ENCODE measurements around the gene DAPK2.
A peak's percentile ranks its signal among the peaks of the same experiment; 100 is the strongest.
"Not testable (repeated sequence)": the region's sequence is repeated elsewhere in the genome, so short reads cannot be mapped to it uniquely, and the experiment has no call there.

The DAPK2 gene

DNA sequence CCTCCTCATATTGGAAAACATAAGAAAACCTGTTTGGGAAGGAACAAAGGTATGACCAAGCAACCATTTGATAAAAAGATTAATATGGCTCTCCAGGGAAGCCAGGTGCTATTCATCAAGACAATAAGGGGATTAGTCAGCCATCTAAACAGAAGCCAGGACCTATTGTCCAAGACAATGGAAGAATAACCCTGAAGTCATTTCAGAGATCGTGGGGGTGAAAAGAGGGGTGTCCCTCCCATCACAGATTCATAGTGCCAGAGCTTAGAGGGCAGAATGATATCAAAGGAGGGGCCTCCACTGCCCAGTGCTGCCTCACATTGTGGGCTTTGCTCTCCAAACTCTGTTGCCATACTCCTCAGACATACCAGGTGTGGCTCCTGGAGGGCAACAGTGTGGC is 73.5 kb downstream of the DAPK2 start:
- DNase-seq (ENCODE audit: low read depth) = no peak

DNA sequence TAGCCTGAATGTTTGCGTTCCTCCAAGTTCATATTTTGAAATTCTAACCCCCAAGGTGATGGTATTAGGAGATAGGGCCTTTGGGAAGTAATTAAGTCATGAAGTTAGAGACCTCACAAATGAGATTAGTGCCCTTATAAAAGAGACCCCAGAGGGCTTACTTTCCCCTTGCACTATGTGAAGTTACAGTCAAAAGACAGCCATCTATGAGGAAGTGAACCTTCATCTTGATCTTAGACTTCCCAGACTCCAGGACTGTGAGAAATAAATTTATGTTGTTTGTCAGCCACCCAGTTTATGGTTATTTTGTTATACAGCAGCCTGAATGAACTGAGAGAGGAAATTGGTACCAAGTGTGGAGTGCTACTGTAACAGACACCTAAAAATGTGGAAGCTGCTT is 74.4 kb downstream of the DAPK2 start:
- no peak for DNase-seq (ENCODE audit: low read depth)

DNA sequence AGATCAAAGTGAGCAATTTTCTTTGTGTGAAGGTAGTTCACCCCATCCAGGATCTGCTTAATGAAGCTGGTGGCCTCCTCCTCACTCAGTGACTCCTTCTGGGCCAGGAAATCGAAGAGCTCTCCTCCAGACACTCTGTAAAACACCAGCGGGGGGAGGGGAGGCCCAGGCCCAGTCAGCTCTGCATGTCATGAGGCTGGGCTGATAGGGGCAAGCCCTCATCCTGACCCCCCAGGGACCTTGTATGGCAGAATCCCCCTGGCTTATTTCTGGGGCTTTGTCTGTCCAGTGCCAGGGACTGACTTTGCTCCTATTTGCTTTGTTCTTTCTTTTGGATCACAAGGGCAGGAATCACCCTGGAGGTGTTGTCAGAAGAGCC is 74.9 kb downstream of the DAPK2 start:
- no peak for DNase-seq (ENCODE audit: low read depth)

DNA sequence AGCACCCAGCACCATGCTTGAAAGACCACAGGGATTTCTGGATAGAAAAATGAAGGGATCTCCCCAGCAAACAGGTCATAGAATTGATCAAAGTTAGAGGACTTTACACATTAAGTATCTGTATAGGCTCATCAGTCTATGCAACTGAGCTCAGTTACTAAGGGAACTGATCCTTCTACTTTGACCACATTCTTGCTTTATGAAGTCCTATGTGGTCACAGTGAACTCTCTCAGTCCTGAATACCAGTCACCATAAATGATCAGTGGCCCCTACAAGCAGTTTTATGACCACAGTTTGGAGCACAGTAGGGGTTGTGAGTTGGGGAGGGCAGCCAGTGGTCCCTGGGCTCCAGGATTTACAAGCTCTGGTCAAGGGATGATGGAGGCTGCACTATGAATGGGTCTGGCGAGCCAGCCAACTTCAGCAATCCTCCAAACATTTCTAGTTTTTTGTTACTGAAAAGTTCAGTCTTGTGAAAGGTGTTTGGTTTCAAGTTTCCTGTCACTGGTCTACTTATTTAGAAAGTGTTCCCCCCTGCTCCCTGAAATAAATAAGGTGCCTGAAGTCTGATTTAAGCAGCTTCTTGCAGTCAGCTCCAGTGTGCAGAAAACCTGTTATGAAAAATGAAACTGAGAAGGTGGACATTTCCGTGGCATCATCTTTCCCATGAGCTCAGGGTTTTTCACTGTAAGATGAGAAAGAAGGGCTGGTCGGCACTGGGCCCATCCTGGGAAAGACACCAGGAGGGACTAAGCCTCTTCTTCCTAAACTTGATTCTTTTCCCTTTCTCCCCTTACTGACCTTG is 75.5 kb downstream of the DAPK2 start:
- DNase-seq (ENCODE audit: low read depth) = no peak

DNA sequence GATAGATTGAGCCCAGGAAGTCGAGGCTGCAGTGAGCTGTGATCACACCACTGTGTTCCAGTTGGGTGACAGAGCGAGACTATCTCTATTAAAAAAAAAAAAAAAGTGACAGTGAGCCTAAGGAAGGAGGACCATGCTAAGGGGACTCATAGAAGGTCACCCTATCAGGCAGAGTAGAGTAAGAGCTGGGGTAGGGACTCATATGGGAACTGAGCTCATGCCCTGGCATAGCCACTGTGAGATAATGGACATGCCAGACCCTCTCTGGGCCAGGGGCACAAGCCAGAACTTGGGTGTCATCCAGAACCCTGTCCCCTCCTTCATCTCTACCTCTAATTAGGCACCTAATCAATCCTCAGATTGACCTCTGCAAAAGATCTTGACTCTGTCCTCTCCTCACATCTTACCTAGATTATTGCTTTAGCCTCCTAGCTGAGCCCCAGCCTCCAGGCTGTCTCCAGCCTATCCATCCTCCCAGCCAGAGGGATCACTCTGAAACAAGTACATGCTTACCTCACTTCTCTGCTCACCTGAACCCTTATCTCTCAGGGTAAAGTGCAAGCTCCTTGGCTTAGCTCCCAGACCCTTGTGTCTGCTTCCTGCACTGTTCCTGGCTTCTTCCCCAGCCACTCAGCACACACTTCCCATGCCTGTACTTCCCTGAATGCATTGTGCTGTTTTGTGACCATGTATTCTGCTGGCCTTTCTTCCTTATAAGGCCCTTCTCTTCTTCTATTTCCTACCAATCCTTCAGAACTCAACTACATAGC is 76.4 kb downstream of the DAPK2 start:
- no peak for DNase-seq (ENCODE audit: low read depth)

- DNase-seq (ENCODE audit: low read depth) = no peak
Observed at GRCh38 chr15:63968700-63969099, 77.6 kb downstream of the DAPK2 start.

DNA sequence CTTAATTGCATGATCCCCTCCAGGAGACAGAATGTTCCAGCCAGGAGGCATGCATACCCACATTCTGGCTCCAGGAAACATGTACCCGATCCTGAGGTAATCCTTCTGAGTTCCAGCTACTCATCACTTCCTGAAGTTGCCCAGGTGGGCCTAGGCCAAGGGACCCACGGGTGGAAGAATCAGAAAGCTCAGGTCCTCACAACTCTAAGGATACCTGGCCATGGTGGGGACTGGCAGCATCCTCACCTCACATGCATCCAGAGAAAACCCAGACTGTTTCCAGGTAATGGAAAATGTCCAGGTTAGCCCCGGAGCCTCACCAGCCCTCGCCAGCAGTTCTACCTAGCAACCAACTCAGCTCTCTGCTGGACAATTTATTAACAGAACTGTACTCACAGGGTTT is 78.2 kb downstream of the DAPK2 start:
- DNase-seq (ENCODE audit: low read depth) = no peak

DNA sequence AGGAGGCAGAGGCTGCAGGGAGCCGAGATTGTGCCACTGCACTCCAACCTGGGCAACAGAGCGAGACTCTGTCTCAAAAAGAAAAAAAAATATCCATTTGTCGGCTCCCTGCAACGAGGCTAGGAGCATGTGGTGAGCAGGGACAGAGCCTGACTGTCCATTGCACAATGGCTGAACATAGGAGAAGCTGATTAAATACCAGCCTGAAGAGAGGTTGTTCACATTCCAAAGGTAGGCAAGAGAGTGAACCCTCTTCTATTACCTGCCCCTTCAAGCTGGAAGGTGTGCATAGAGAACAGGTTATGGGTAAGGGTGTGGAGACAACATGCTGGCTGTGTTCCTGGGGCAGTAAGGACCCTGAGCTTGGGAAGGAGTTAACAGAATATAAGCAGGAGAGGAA is 78.7 kb downstream of the DAPK2 start:
- no peak for DNase-seq (ENCODE audit: low read depth)

DNA sequence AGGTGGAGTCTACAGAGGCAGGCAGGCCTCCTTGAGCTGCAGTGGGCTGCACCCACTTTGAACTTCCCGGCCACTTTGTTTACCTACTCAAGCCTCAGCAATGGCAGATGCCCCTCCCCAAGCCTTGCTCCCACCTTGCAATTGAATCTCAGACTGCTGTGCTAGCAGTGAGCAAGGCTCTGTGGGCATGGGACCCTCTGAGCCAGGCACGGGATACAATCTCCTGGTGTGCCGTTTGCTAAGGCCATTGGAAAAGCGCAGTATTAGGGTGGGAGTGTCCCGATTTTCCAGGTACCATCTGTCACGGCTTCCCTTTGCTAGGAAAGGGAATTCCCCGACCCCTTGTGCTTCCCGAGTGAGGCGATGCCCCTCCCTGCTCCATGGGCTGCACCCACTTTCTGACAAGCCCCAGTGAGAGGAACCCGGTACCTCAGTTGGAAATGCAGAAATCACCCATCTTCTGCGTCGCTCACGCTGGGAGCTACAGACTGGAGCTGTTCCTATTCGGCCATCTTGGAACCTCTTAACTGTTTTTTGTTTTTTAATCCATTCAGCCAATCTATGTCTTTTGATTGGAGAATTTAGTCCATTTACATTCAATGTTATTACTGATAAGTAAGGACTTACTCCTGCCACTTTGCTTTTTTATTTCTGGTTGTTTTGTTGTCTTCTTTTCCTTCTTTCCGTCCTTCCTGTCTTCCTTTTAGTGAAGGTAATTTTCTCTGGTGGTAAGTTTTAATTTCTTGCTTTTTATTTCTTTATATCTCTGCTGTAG is 83.2 kb downstream of the DAPK2 start:
- DNase-seq (ENCODE audit: low read depth) = not testable (repeated sequence)

DNA sequence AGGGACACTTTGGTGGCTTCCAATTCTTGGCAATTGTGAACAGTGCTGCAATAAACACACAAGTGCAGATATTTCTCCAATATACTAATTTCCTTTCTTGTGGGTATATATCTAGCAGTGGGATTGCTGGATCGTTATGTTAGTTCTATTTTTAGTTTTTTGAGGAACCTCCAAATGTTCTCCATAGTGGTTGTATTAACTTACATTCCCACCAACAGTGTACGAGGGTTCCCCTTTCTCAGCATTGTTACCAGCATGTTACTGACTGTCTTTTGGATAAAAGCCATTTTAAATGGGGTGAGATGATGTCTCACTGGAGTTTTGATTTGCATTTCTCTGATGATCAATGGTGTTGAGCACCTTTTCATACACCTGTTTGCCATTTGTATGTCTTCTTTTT is 92.8 kb downstream of the DAPK2 start:
- DNase-seq (ENCODE audit: low read depth) = no peak

GRCh38 chr15:63950911-63951481 is 95.3 kb downstream of the DAPK2 start:
- peak; percentile 80 for DNase-seq (ENCODE audit: low read depth)

- DNase-seq (ENCODE audit: low read depth) = no peak
Observed at GRCh38 chr15:63948971-63949370, 97.3 kb downstream of the DAPK2 start.

DNA sequence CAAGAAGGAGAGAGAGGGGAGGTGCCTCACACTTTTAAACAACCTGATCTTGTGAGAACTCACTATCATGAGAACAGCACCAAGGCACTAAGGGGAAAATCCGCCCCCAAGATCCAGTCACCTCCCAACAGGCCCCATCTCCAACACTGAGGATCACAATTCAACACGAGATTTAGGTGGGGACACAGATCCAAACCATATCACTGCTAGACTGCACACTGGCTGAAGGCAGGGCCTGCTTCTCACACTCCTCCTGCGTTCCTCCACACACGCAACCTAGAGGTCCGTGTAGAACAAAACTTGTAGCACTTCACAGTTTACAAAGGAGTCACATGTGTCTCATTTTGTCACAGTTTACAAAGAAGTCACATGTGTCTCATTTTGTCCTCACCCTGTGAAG is 97.8 kb downstream of the DAPK2 start:
- no peak for DNase-seq (ENCODE audit: low read depth)

- DNase-seq (ENCODE audit: low read depth) = no peak
Observed at GRCh38 chr15:63947228-63947627, 99.1 kb downstream of the DAPK2 start.

- DNase-seq (ENCODE audit: low read depth) = no peak
Observed at GRCh38 chr15:63946524-63947065, 99.7 kb downstream of the DAPK2 start.

- DNase-seq (ENCODE audit: low read depth) = no peak
Observed at GRCh38 chr15:63945838-63946298, 100.4 kb downstream of the DAPK2 start.

- no peak for DNase-seq (ENCODE audit: low read depth)
Observed at GRCh38 chr15:63945007-63945788, 101.1 kb downstream of the DAPK2 start.

DNA sequence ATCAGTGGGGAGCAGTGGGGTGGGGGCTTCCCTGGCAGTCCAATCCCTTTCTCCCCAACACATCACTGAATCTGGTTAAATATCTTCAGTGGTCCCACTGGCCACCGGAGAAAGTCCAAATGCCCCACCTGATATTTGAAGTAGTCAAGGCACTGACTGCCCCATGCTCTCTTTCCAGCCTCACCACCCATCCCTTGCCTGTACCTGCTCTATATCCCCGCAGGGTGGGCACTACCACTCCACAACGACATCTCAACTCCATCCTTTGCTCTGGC is 101.7 kb downstream of the DAPK2 start:
- DNase-seq (ENCODE audit: low read depth) = no peak

DNA sequence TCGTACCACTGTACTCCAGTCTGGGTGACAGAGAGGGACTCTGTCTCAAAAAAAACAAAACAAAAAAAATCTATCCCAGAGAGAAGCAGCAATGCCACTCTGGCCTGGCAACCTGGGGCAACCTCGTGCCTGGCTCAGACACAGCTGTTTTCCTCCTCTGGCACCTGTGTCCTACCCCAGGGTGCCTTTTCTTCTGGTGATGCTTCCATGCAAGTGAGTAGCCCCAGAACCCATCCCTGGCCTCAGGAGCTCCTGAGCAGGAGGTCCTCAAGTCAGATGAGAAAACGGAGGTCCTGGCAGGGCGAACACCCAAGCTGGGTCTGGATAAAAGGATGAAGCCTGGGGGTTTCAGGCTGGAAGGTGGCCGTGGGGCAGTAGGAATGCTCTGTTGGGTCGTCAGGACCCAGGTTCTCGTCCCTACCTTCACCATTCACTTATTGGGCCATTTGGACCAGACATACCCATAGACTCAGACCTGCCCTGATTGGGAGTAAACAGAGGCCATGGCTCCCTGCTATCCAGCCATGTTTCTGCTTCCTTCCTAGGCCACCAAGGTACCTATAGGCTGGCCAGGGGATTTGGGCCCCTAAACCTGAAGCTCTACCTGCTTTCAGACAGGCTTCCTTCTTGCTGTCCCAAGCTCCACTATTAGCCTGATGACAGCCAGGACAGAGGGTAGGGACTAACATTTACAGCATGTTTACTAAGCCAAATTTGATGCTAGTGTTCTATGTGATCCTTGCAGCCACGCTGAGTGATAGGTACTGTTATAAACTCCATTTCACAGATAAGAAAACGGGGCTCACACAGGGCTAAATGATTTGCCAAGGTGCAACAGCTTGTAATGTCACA is 102.2 kb downstream of the DAPK2 start:
- no peak for DNase-seq (ENCODE audit: low read depth)
